GM13976 (cell line): Measurements from ENCODE around the gene SMIM15.

ENCODE experiments used
- DNase-seq: peaks from one replicate; pipeline ENCODE4 v3.0.0; 2012; ENCODE audit warnings: low spot score
- CTCF ChIP-seq: IDR thresholded peaks from 2 replicates; pipeline ENCODE4 v1.5.1; 2012; ENCODE audit warnings: borderline replicate concordance, mild to moderate bottlenecking; ENCODE audit not compliant: insufficient read depth; ENCODE audit errors: extremely low read depth, missing control alignments, control extremely low read depth
- in situ Hi-C: fragments of 300-500 bp; cut with MboI; formaldehyde crosslinking; loops from one replicate; pipeline ENCODE4 v1.12.0; 2022; ENCODE audit warnings: low sequenced_read_pairs, mixed read lengths, inconsistent platforms; ENCODE audit not compliant: unreplicated experiment

Gene SMIM15

GRCh38 chr5:61186634-61187033 is 24.4 kb upstream of the SMIM15 start:
- no peak for DNase-seq
- no peak for TF ChIP-seq CTCF
- in situ Hi-C loops = no loop called here

DNA sequence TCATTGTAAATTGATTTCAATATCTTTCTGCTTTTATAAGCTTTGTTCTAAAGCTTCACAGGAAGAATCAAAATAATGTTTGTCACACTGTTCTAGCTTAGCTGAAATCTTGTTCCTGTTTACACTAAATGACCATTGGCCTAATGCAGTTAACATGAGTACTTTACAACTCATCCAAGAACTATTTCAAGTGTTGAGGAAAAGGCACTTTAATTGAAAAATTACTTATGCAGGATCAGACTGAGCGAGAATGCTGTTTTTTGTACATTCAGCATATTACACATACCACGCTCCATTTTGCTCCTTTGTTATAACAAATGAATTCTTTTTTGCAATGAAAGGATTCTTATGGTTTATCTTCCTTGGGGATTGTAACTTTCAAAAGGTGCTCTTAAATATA is 22.4 kb upstream of the SMIM15 start:
- DNase-seq = no peak
- in situ Hi-C loops = no loop called here
- no peak for TF ChIP-seq CTCF

GRCh38 chr5:61183538-61183937 is 21.3 kb upstream of the SMIM15 start:
- in situ Hi-C loops = no loop called here
- no peak for DNase-seq
- TF ChIP-seq CTCF = no peak

DNA sequence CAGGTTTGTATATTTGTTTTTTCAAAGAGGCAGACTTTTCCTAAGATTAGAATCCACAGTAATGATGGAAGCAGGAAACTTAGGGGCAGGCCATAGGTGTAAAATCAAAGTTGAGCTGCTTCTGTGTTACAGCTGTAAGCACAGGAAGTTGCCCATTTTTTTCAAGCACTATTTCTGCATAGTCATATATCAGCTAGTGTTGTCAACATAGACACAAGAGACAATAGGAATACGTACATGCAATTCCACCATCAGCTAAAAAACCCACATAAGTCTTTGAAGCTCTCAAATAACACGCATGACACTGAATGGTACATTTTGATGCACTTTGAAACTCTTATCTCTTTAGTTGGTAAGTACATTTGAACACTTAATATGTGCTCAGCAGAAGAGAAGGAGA is 20.2 kb upstream of the SMIM15 start:
- no peak for DNase-seq
- in situ Hi-C loops = no loop called here
- no peak for TF ChIP-seq CTCF

DNA sequence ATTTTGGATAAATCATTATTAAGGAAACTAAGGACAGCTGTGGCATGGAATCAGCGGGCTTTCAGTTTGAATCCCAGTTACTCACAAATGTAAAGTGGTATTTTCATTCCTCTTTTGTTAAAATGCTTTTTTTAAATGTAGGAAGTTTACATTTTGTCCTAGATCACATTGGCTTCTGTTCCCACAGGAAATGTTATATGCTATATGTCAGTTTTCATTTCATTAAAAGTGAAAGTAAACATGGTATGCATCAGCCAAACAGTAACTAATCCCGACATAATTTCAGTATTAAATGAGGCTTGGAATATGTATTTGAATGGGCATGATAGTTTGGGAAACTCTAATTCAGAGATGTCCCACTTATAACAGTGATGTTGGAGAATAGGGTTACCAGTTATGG is 18.6 kb upstream of the SMIM15 start:
- DNase-seq = no peak
- no peak for TF ChIP-seq CTCF
- in situ Hi-C loops = no loop called here

GRCh38 chr5:61178702-61179101 is 16.4 kb upstream of the SMIM15 start:
- TF ChIP-seq CTCF = no peak
- in situ Hi-C loops = no loop called here
- DNase-seq = no peak

GRCh38 chr5:61177716-61178115 is 15.4 kb upstream of the SMIM15 start:
- DNase-seq = peak; percentile 35
- TF ChIP-seq CTCF = no peak
- in situ Hi-C loops = no loop called here
